Measurements from ENCODE around the gene TM9SF4. TPM values are rescaled to one million over a fixed set of nuclear protein-coding genes. Genes with fewer than 3 reads are reported as not detected.

Gene TM9SF4
- total RNA-seq, 4 donors from 2014 or later, result 19.9 to 34.4 (median 25.2) TPM

- no peak for DNase-seq (ENCODE audit: extremely low spot score)
- Histone ChIP-seq H3K9me3 (no peaks in the 10 kb centered on the region), H3K4me3 (no peak overlapping the region), H3K4me1 (peaks cover 0 to 2% (median 0%) of the 10 kb centered on the region in 4 donors), H3K27me3 (no peaks in the 10 kb centered on the region), H3K36me3 (peaks cover 0 to 12% (median 7%) of the 10 kb centered on the region in 4 donors), H3K27ac (replicated peaks in 1 of 4) (no peak overlapping the region)
- TF ChIP-seq EP300 (IDR thresholded peaks at IDR 0.05) (no peak), POLR2AphosphoS5 (IDR thresholded peaks at IDR 0.05) (no peak), CTCF (IDR thresholded peaks at IDR 0.05) (no peak), POLR2A (IDR thresholded peaks at IDR 0.05; ENCODE audit: low read depth) (no peak)
- WGBS, result 100% methylated on average over 1 of the region's 4 CpGs
- intact Hi-C loops (cut with DNase I), result no loop called here
Observed at GRCh38 chr20:32123088-32123487, 13.6 kb downstream of the TM9SF4 start.

DNA sequence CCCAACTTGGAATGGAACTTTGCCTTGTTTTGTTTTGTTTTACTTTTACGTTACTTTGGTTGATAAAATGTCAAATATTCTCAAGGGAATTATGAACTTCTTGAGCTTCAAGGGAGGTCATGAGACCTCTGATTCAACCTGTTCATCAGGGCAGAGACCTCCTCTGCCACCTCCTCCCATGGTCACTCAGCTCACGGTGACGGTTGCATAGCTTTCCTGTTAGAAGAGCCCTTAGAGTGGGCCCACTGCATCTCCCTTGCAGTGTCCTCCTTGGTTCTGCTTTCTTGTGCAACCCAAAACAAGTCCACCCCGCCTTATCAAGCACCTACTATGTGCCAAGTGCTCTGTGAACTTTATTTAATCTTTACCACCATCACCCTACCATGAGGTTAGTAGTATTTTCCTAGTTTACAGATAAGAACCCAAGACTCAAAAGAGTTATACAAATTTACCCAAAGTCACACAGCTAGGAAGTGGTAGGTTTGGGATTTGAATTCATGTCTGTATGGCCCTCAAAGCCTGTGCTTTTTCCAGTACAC, 15.5 kb downstream of the TM9SF4 start:
- TF ChIP-seq CTCF (IDR thresholded peaks at IDR 0.05) (no peak), POLR2AphosphoS5 (IDR thresholded peaks at IDR 0.05) (no peak), EP300 (IDR thresholded peaks at IDR 0.05) (no peak), POLR2A (IDR thresholded peaks at IDR 0.05; ENCODE audit: low read depth) (no peak)
- Histone ChIP-seq H3K36me3 (peaks cover 0 to 16% (median 7%) of the 10 kb centered on the region in 4 donors), H3K27ac (replicated peaks in 1 of 4) (no peak overlapping the region), H3K27me3 (no peaks in the 10 kb centered on the region), H3K9me3 (no peaks in the 10 kb centered on the region), H3K4me3 (no peak overlapping the region), H3K4me1 (no peaks in the 10 kb centered on the region)
- WGBS, result 93% methylated on average over 4 of the region's 4 CpGs
- DNase-seq (ENCODE audit: extremely low spot score), result no peak
- intact Hi-C loops (cut with DNase I), result no loop called here

- no peak overlapping the region for H3K4me3 ChIP-seq
- intact Hi-C loops (cut with DNase I), result no loop called here
- H3K27ac ChIP-seq (replicated peaks in 1 of 4), result no peak overlapping the region
- DNase-seq (ENCODE audit: extremely low spot score), result no peak
- WGBS, result 98% methylated on average over 5 of the region's 5 CpGs
- peaks cover 0 to 16% (median 7%) of the 10 kb centered on the region in 4 donors for H3K36me3 ChIP-seq
- TF ChIP-seq EP300 (IDR thresholded peaks at IDR 0.05) (no peak), POLR2AphosphoS5 (IDR thresholded peaks at IDR 0.05) (no peak), CTCF (IDR thresholded peaks at IDR 0.05) (no peak), POLR2A (IDR thresholded peaks at IDR 0.05; ENCODE audit: low read depth) (no peak)
- peaks cover 0 to 2% (median 0%) of the 10 kb centered on the region in 4 donors for H3K4me1 ChIP-seq
- no peaks in the 10 kb centered on the region for H3K27me3 ChIP-seq
- H3K9me3 ChIP-seq, result no peaks in the 10 kb centered on the region
Observed at GRCh38 chr20:32125506-32125905, 16.0 kb downstream of the TM9SF4 start.

DNA sequence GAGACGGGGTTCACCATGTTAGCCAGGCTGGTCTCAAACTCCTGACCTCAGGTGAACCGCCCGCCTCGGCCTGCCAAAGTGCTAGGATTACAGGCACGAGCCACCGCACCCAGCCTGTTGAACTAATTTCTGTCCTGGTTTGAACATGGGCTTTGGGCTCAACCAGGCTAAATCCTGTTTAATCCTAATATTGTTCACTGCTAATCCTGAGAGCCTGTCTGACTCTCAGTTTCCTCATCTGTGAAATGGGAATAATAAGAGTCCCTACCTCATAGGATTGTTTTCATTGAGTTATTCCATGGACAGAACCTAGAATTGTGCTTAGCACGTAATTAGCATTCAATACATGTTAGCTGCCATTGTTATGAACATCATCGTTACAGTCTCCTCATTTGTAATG, 17.4 kb downstream of the TM9SF4 start:
- H3K27me3 ChIP-seq, result no peaks in the 10 kb centered on the region
- H3K9me3 ChIP-seq, result no peaks in the 10 kb centered on the region
- no peak overlapping the region for H3K4me3 ChIP-seq
- intact Hi-C loops (cut with DNase I), result no loop called here
- peaks cover 0 to 16% (median 7%) of the 10 kb centered on the region in 4 donors for H3K36me3 ChIP-seq
- WGBS, result 89% methylated on average over 8 of the region's 8 CpGs
- DNase-seq (ENCODE audit: extremely low spot score), result no peak
- no peak overlapping the region for H3K27ac ChIP-seq (replicated peaks in 1 of 4)
- no peak for TF ChIP-seq EP300 (IDR thresholded peaks at IDR 0.05)
- no peak for TF ChIP-seq CTCF (IDR thresholded peaks at IDR 0.05)
- no peak for TF ChIP-seq POLR2AphosphoS5 (IDR thresholded peaks at IDR 0.05)
- no peak for TF ChIP-seq POLR2A (IDR thresholded peaks at IDR 0.05; ENCODE audit: low read depth)
- H3K4me1 ChIP-seq, result peaks cover 0 to 4% (median 0%) of the 10 kb centered on the region in 4 donors

DNA sequence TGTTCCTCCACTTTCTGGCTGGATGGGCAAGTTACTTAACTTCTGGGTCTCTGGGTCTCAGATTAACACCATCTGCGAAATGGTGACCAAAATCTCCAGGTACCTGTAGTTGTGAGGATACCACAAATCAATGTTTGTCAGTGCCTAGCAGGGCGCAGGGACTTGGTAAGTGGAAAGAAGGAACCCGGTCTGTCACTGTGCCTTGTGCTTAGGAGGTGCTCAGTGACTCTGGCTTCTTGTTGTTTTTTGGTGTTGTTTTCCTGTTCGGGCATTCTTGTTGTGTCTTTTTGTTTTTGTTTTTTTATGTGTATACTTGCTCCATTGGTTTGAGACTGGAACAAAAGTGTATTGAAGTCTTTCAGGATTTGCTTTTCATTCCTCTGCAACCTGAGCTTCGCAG, 17.8 kb downstream of the TM9SF4 start:
- Histone ChIP-seq H3K27me3 (no peaks in the 10 kb centered on the region), H3K9me3 (no peaks in the 10 kb centered on the region), H3K36me3 (peaks cover 0 to 16% (median 7%) of the 10 kb centered on the region in 4 donors), H3K4me1 (peaks cover 0 to 4% (median 0%) of the 10 kb centered on the region in 4 donors), H3K4me3 (no peak overlapping the region), H3K27ac (replicated peaks in 1 of 4) (no peak overlapping the region)
- DNase-seq (ENCODE audit: extremely low spot score), result no peak
- 92% methylated on average over 5 of the region's 5 CpGs for WGBS
- intact Hi-C loops (cut with DNase I), result no loop called here
- TF ChIP-seq CTCF (IDR thresholded peaks at IDR 0.05), result no peak
- TF ChIP-seq POLR2A (IDR thresholded peaks at IDR 0.05; ENCODE audit: low read depth), result no peak
- no peak for TF ChIP-seq EP300 (IDR thresholded peaks at IDR 0.05)
- no peak for TF ChIP-seq POLR2AphosphoS5 (IDR thresholded peaks at IDR 0.05)

Measured in esophagus muscularis mucosa (tissue), 4 donors.